T-helper 2 cell treated with Interferon-gamma antibody and Interleukin-4, amounts not matched to agents 100 ng/mL and 5 ng/mL, for 36 hours (primary cell): ENCODE measurements around the gene KCNQ5. TPM values are rescaled to one million over a fixed set of nuclear protein-coding genes. Genes with fewer than 3 reads are reported as not detected.
"Not testable (repeated sequence)": the region's sequence is repeated elsewhere in the genome, so short reads cannot be mapped to it uniquely, and the experiment has no call there.

Experiments used
- intact Hi-C: fragments of 100-400 bp; cut with micrococcal nuclease; formaldehyde crosslinking; loops from one replicate; pipeline ENCODE4 v1.15.1; 2023
- total RNA-seq: library from RNA; stranded (reverse); gene quantifications from 2 replicates; pipeline ENCODE4 v1.2.3, GENCODE V29; 2022

KCNQ5 gene
- total RNA-seq, 1 donor from 2014 or later, result 13.7 TPM

DNA sequence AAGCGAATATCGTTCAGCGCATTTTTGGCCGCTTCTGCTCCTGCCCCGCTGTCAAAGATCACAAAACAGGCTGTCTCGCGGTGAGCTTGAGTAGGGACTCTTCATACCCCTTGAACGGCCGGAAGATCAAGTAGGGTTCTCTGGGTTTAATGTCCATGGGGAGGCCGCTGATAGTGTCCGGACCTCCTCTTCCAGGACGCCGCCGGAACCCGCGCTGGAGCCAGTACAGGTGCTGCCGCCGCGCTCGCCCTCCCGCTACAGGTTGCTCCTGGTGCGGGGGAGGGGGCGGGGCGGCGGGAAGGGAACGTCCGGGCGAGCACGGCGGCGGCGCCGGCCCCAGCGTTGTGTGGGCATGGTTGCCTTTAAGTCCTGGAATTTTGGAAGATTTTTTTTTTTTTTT lies 536.0 kb downstream of the KCNQ5 start:
- intact Hi-C loops, result no loop called here

DNA sequence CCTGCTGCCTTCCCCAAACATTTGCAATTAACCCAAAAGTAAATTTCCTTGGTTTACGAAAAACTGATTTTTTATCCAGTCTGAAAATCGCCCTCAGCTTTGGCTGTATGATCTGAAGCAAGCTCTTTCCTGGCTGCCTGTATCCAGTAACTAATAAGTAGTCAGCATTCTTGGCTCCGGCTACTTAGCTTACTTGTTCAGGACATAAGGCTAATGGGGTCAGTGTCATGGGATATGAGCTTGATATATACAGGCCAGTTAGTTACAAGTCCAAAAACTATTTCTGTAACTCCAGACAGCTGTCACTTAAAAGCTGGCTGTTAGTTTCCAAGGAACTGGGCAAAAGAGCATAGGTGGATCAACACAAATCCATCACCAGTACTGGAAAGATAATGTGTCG lies 547.2 kb downstream of the KCNQ5 start:
- intact Hi-C loops, result no loop called here

DNA sequence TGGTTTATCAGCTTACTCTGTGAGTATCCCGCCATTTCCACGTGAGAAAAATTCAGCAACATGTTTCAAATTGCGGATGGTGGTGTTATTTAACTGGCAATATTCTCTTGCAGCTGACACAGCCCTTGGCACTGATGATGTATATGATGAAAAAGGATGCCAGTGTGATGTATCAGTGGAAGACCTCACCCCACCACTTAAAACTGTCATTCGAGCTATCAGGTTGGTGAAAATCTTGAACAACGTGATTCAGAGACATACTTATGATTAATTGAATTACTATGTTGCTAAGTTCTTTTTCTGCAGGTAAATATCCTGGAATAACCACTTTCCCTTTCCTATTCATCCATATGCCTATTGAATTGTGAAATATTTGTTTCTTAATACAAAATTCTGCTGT lies 547.8 kb downstream of the KCNQ5 start:
- intact Hi-C loops, result no loop called here

- intact Hi-C loops, result no loop called here
Measured at GRCh38 chr6:73174646-73175045, 552.8 kb downstream of the KCNQ5 start.

DNA sequence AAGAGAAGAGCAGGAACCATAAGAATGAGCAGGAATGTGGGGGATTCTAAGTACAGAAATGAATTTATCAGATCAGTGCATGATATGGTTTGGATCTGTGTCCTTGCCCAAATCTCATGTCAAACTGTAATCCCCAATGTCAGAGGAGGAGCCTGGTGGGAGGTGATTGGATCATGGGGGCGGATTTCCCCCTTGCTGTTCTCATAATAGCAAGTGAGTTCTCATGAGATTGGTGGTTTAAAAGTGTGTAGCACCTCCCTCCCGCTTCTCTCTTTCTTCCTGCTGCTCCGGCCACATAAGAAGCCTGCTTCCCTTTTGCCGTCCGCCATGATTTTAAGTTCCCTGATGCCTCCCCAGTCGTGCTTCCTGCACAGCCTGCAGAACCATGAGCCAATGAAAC lies 554.2 kb downstream of the KCNQ5 start:
- intact Hi-C loops, result no loop called here

GRCh38 chr6:73177221-73177944 lies 555.5 kb downstream of the KCNQ5 start:
- intact Hi-C loops, result no loop called here

DNA sequence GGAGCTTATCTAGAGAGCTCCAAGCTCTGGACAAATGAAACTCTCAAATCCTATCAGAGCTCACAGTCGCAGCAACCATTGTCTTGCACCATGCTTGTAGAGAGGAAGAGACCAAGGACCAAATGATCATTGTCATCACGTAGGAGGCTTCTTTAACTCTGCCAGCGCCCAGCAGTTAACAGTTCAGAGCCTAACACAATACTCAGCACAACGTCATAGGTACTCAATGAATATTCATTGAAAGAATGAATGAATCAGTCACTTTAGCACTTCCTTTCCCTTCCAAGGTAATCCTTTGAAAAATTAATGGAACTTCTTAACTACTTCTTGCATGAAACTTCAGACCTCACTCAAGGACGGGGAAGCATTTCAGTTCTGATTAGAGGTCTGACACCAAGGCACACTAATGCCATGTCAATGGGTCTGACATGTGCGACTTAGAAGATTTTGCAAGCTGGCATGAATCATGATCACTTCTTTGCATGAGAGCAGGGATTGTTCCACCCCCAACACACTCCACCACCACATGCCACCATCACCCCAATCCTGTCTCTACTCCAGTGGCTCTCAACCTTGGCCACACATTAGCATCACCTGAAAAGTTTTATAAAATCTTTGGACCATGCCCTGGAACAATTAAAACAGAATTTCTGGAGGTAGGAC lies 558.3 kb downstream of the KCNQ5 start:
- intact Hi-C loops, result loop anchor here (2.0 to 5.0 kb wide), 2 partner anchors 49 to 147 kb away; no protein-coding TSS in a partner anchor

GRCh38 chr6:73180763-73181619 lies 559.1 kb downstream of the KCNQ5 start:
- intact Hi-C loops, result loop anchor here (1.0 to 5.0 kb wide), 4 partner anchors 50 to 769 kb away; no protein-coding TSS in a partner anchor

- intact Hi-C loops, result loop anchor here (5.0 kb wide), 1 partner anchor 145 kb away; no protein-coding TSS in a partner anchor
Measured at GRCh38 chr6:73182021-73182607, 560.2 kb downstream of the KCNQ5 start.

GRCh38 chr6:73193302-73193701 lies 571.4 kb downstream of the KCNQ5 start:
- intact Hi-C loops, result not testable (repeated sequence)

- intact Hi-C loops, result no loop called here
Measured at GRCh38 chr6:73194744-73195143, 572.9 kb downstream of the KCNQ5 start.

DNA sequence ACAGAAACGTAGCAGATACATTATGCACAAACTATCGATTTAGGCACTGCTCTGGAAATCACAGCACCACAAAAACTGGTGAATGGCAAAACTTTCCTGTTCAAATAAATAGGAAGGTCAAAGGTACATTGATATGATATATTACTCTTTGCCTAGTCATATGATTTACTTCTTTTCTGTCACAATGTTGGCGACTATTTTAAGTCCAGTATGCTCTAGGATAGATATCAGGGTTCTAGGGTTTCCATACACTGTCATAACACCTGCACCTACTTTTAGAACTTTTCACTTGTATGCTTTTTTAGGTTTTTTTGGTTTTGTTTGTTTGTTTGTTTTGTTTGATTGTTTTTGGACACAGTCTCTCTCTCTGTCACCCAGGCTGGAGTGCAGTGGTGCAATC lies 578.4 kb downstream of the KCNQ5 start:
- intact Hi-C loops, result no loop called here

DNA sequence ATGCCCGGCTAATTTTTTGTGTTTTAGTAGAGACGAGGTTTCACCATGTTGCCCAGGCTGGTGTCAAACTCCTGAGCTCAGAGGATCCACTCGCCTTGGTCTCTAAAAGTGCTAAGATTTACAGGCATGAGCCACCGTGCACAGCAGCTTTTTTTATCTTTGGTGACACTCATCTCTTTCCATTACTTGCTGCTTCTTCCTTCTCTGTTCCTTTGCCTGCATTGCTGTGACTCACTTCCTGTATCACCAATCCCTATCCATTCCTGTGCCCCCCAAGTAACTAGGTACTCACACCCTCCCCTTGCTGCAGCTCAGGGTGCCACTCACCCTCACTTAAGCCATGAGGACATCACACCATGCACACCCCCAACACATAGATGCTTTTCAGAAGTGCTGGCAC lies 578.9 kb downstream of the KCNQ5 start:
- intact Hi-C loops, result no loop called here

DNA sequence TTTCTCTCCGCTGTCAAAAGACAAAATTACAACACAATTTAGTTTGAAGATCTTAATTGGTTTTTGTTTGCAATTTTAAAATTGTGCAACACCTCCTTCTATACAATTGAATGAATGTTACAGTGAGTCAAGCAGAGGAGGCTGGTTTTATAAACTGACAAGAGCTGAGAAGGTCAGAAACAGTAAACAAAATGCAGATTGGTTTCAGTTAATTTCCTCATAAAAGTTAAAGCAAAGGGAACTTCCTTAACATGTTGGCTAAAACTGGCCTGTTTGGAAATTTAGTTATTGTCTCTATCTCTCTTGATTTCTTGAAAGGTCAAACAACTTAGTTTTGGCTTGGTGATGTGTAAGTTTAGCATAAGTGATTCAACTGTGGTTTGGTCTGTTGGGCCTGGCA lies 581.2 kb downstream of the KCNQ5 start:
- intact Hi-C loops, result no loop called here

DNA sequence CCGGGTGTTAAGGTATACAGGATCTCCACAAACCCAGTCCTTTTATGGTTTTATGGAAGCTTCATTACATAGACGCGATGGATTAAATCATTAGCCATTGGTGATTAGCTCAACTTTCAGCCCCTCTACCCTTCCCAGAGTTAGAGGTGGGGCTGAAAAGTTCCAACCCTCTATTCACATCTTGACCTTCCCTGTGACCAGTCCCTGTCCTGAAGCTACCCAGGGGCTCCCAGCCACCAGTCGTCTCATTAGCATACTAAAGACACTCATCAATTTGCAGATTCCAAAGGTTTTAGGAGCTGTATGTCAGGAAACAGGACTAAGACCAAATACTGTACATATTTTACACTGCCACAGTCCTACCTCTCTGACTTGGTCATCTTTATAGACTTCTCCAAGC lies 582.4 kb downstream of the KCNQ5 start:
- intact Hi-C loops, result no loop called here

DNA sequence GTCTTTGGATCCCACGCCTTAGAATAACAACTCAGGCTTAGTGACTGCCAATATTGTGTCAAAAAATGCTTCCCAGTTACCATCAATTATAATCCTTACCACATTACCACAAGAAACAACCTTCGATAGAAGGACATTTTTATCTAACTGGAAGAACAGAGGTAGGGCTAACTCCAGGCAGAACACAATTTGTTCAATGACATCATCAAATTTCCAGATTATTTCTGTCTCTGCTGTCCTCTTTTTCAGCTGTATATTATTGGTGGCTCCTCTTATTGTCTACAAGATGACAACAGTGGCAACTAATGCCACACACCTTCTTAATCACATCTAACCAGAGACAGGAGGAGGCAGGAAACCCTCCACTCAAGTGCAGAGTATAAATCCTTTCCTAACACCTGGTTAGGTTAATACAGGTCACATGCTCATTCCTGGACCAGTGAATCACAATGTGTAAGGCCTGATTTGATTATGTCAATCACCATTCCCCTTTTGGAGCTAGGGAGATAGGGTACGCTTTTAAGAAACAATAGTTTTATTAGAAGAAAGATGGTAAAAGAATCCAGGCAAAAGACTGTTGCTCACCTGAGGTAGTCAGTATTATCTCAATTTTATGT lies 585.5 kb downstream of the KCNQ5 start:
- intact Hi-C loops, result no loop called here

DNA sequence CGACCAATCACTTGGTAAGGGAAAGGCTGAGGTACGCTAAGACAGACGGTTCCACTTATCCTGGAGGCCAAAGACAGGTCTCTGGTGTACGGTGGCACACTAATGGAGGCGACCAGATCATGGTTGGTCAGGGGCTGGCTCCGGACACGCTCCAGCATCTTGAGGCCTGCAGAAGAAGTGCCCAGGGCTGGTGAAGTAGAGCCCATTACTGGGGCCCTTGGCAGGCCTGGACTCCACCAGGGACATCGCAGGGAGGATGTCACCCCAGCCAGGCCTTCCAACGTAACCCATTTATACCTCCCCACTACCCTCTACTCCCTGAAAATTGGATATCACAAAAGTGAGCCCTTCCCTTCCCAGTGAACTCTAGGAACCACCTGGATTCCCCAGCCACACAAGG lies 587.3 kb downstream of the KCNQ5 start:
- intact Hi-C loops, result no loop called here

DNA sequence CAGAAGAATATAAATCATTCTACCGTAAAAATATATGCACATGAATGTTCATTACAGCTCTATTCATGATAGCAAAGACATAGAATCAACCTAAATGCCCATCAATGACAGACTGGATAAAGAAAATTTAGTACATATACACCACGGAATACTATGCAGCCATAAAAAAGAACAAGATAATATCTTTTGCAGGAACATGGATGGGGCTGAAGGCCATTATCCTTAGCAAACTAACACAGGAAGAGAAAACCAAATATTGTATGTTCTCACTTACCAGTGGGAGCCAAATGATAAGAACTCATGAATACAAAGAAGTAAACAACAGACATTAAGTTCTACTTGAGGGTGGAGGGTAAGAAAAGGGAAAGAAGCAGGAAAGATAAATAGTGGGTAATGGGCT lies 595.0 kb downstream of the KCNQ5 start:
- intact Hi-C loops, result no loop called here

DNA sequence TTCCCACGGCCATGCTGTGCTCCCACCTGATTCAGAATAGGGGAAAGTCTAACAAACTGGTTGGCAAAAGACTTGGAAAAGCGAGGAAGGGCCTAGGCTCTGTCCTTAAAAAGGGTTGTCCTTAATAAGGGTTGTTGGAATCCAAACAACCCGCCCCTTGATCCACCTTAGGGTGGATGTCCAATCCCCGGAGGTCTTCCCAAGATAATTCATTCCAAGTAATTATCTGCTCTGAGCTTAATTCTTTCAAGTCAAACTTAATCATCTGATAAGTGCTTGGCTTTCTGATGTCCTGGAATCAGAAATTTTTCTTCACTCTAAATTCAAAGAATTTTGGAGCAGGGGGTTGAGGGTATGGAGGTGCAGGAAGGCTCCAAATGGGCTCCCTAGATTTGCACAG lies 603.5 kb downstream of the KCNQ5 start, which contains the start of gene KHDC1L:
KHDC1L (minus strand) TSS at position 101 of the 400 bp plus-strand sequence; CDS start at position 13, 88 bp downstream.
- intact Hi-C loops, result no loop called here

DNA sequence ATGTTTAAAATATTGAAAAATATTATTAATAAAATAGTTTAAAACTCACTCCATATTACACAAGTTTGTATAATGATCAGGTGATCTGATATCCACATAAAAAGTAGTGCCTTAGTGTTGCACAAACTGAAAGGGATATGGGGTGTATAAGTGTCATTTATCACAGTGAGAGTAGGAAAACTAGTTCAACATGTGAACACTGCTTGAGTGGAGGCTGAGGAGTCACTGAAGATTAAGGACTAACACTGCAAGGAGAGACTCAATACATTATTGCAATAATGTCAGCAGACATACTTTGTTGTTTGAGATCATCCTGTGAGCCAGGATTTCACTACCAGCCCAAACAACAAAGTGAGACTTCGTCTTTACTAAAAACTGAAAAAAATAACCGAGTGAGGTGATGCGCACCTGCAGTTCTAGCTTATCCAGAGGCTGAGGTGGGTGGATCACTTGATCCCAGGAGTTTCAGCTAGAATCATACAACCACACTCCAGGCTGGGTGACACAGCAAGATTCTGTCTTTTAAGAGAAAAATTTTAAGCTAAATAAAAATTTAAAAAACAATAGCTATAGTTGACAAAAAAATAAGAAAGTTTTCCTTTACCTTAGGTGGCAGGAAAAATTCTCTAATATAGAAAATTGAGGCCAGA lies 605.9 kb downstream of the KCNQ5 start:
- intact Hi-C loops, result no loop called here
